IMR-90 (cell line): ENCODE measurements around the gene NIPAL3. TPM values are rescaled to one million over a fixed set of nuclear protein-coding genes. Genes with fewer than 3 reads are reported as not detected.

Source experiments
- ATAC-seq: fragments of 200-7000 bp; cut with Tn5 transposase; 2 replicates; pipeline ENCODE4 v1.9.1; 2020; ENCODE audit warnings: low read depth, mild to moderate bottlenecking, moderate library complexity
- BruUV-seq: library from RNA; stranded (reverse); fragments of 400-500 nt; replicated peaks from 2 replicates; lab custom pipeline; 2021; lab: Mats Ljungman, UMichigan
- CTCF ChIA-PET: fragments of 300-600 bp; formaldehyde crosslinking; extraction: SDS; loops from one replicate; lab custom pipeline; 2021; ENCODE audit warnings: antibody characterized with exemption; lab: Yijun Ruan, JAX
- POLR2A ChIA-PET: fragments of 300-600 bp; sonication (Branson Sonifier 250); formaldehyde crosslinking; loops from one replicate; lab custom pipeline; 2022; ENCODE audit warnings: antibody characterized with exemption; ENCODE audit not compliant: unreplicated experiment; lab: Charles Lee
- DNase-seq: peaks from one replicate; pipeline ENCODE4 v3.0.0; 2013
- H2AFZ ChIP-seq: replicated peaks from 2 replicates; pipeline ENCODE3; 2013; ENCODE audit warnings: low read length, mild to moderate bottlenecking; ENCODE audit not compliant: poor library complexity
- H2AK5ac ChIP-seq: 2 replicates; pipeline ENCODE4 v1.6.1; 2013; ENCODE audit warnings: low read depth, low read length, inconsistent platforms
- H2AK9ac ChIP-seq: replicated peaks from 2 replicates; pipeline ENCODE3; 2013; ENCODE audit warnings: mild to moderate bottlenecking, low read depth, low read length, moderate library complexity; ENCODE audit not compliant: poor library complexity
- H2BK120ac ChIP-seq: 2 replicates; pipeline ENCODE4 v1.6.1; 2013; ENCODE audit warnings: low read depth, low read length, inconsistent platforms
- H2BK15ac ChIP-seq: 3 replicates; pipeline ENCODE4 v1.6.1; 2013; ENCODE audit warnings: low read depth, low read length, inconsistent platforms
- H2BK20ac ChIP-seq: 2 replicates; pipeline ENCODE4 v1.6.1; 2013; ENCODE audit warnings: low read depth, mild to moderate bottlenecking, inconsistent platforms, low read length, moderate library complexity
- H2BK5ac ChIP-seq: 2 replicates; pipeline ENCODE4 v1.6.1; 2013; ENCODE audit warnings: mild to moderate bottlenecking, low read depth, low read length, inconsistent platforms; ENCODE audit not compliant: poor library complexity, severe bottlenecking
- H3K14ac ChIP-seq: replicated peaks from 2 replicates; pipeline ENCODE4 v1.6.1; 2013; ENCODE audit warnings: low read depth, low read length, inconsistent platforms
- H3K18ac ChIP-seq: 2 replicates; pipeline ENCODE4 v1.6.1; 2013; ENCODE audit warnings: low read depth, low read length, control low read depth
- H3K23ac ChIP-seq: 2 replicates; pipeline ENCODE4 v1.6.1; 2013; ENCODE audit warnings: low read depth, low read length, inconsistent platforms
- H3K27ac ChIP-seq: 2 replicates; pipeline ENCODE4 v1.5.1; 2013; ENCODE audit warnings: mild to moderate bottlenecking, control low read depth, low read length; ENCODE audit not compliant: insufficient read depth
- H3K27me3 ChIP-seq: 2 replicates; pipeline ENCODE4 v1.6.1; 2013; ENCODE audit warnings: low read length; ENCODE audit not compliant: control insufficient read depth, insufficient read depth
- H3K36me3 ChIP-seq: 2 replicates; pipeline ENCODE4 v1.6.1; 2013; ENCODE audit warnings: low read length, mixed read lengths; ENCODE audit not compliant: control insufficient read depth, insufficient read depth
- H3K4ac ChIP-seq: 2 replicates; pipeline ENCODE4 v1.6.1; 2013; ENCODE audit warnings: low read depth, low read length, inconsistent platforms
- H3K4me1 ChIP-seq: 2 replicates; pipeline ENCODE4 v1.6.1; 2013; ENCODE audit warnings: low read length, mixed read lengths; ENCODE audit not compliant: control insufficient read depth, insufficient read depth
- H3K4me2 ChIP-seq: 2 replicates; pipeline ENCODE4 v1.6.1; 2013; ENCODE audit warnings: low read depth, mild to moderate bottlenecking, control low read depth, low read length, moderate library complexity
- H3K4me3 ChIP-seq: 2 replicates; pipeline ENCODE4 v1.5.1; 2013; ENCODE audit warnings: low read depth, mild to moderate bottlenecking, control low read depth, low read length, moderate library complexity; ENCODE audit not compliant: insufficient read depth
- H3K56ac ChIP-seq: 2 replicates; pipeline ENCODE4 v1.6.1; 2013; ENCODE audit warnings: low read length, inconsistent platforms; ENCODE audit not compliant: insufficient read depth; ENCODE audit errors: extremely low read depth
- H3K79me1 ChIP-seq, 2 experiments: 2 replicates each; pipeline ENCODE4 v1.6.1; 2013; ENCODE audit warnings: low read length in 2 of 2, inconsistent platforms in 1 of 2, low read depth in 1 of 2
- H3K9ac ChIP-seq: 2 replicates; pipeline ENCODE4 v1.6.1; 2013; ENCODE audit warnings: low read depth, low read length, control low read depth
- H3K9me1 ChIP-seq: 2 replicates; pipeline ENCODE4 v1.6.1; 2013; ENCODE audit warnings: low read length, inconsistent platforms; ENCODE audit not compliant: insufficient read depth
- H3K9me3 ChIP-seq: 2 replicates; pipeline ENCODE4 v1.6.1; 2013; ENCODE audit warnings: low read length; ENCODE audit not compliant: control insufficient read depth, insufficient read depth
- H4K20me1 ChIP-seq: 2 replicates; pipeline ENCODE4 v1.6.1; 2013; ENCODE audit warnings: low read length, inconsistent platforms; ENCODE audit not compliant: insufficient read depth
- H4K5ac ChIP-seq: 2 replicates; pipeline ENCODE4 v1.6.1; 2013; ENCODE audit warnings: mild to moderate bottlenecking, low read depth, low read length, control low read depth
- H4K8ac ChIP-seq, 2 experiments: 2 replicates each; pipeline ENCODE4 v1.6.1; 2013; ENCODE audit warnings: low read depth in 2 of 2, low read length in 2 of 2, control low read depth in 1 of 2, inconsistent platforms in 1 of 2
- H4K91ac ChIP-seq: 2 replicates; pipeline ENCODE4 v1.6.1; 2013; ENCODE audit warnings: low read depth, low read length, inconsistent platforms; ENCODE audit not compliant: insufficient read depth
- CEBPB ChIP-seq: IDR thresholded peaks from 2 replicates; pipeline ENCODE4 v1.6.1; 2012; ENCODE audit warnings: low read depth, low read length, improper control_type of control experiment
- CHD1 ChIP-seq: IDR thresholded peaks from 2 replicates; pipeline ENCODE4 v1.6.1; 2012; ENCODE audit warnings: low read depth, low read length, improper control_type of control experiment
- FOS ChIP-seq: fragments of 150-350 bp; IDR thresholded peaks from 2 replicates; pipeline ENCODE4 v1.6.1; 2016; ENCODE audit warnings: low read depth, low read length
- MAFK ChIP-seq: IDR thresholded peaks from 2 replicates; pipeline ENCODE4 v1.6.1; 2012; ENCODE audit warnings: low read depth, low read length, improper control_type of control experiment
- MAZ ChIP-seq: IDR thresholded peaks from 2 replicates; pipeline ENCODE4 v1.6.1; 2012; ENCODE audit warnings: low read depth, mild to moderate bottlenecking, low read length, improper control_type of control experiment, moderate library complexity, borderline replicate concordance
- MXI1 ChIP-seq: IDR thresholded peaks from 2 replicates; pipeline ENCODE4 v1.6.1; 2012; ENCODE audit warnings: low read depth, mild to moderate bottlenecking, low read length, moderate library complexity, borderline replicate concordance
- NFE2L2 ChIP-seq: fragments of 150-350 bp; IDR thresholded peaks from 2 replicates; pipeline ENCODE4 v1.6.1; 2016; ENCODE audit warnings: low read depth, mild to moderate bottlenecking, low read length
- POLR2A ChIP-seq: IDR thresholded peaks from 2 replicates; pipeline ENCODE4 v1.6.1; 2012; ENCODE audit warnings: mild to moderate bottlenecking, low read depth, low read length
- RAD21 ChIP-seq: IDR thresholded peaks from 2 replicates; pipeline ENCODE4 v1.6.1; 2012; ENCODE audit warnings: low read length, improper control_type of control experiment
- RFX5 ChIP-seq: IDR thresholded peaks from 2 replicates; pipeline ENCODE4 v1.8.0; 2012; ENCODE audit warnings: low read depth, mild to moderate bottlenecking, low read length, moderate library complexity
- WGBS, 2 experiments: methylation state at CpG; one replicate each; pipeline versions ENCODE4 v1.1.5 to v1.1.7; 2013; ENCODE audit warnings: missing lambda C conversion rate in 2 of 2; ENCODE audit not compliant: insufficient read length in 1 of 2; ENCODE audit errors: extremely low coverage in 2 of 2; 5-methylcytosine and 5-hydroxymethylcytosine counted together
- dilution Hi-C: fragments of 300-500 bp; cut with HindIII; formaldehyde crosslinking; loops from one replicate; pipeline ENCODE4 v1.14.3; 2018; ENCODE audit warnings: low sequenced_read_pairs; ENCODE audit not compliant: unreplicated experiment
- in situ Hi-C: fragments of 300-500 bp; cut with MboI; formaldehyde crosslinking; loops from 3 replicates; pipeline ENCODE4 v1.14.3; 2019; ENCODE audit warnings: low sequenced_read_pairs, inconsistent platforms, mixed read lengths
- intact Hi-C: fragments of 100-400 bp; cut with micrococcal nuclease; formaldehyde crosslinking; loops from 2 replicates; pipeline ENCODE4 v1.10.0; 2022
- polyA plus RNA-seq, 3 experiments: library from polyadenylated mRNA; depleted of rRNA; stranded (reverse); fragments of >200 nt; gene quantifications; 2 replicates each; pipeline ENCODE4 v1.2.3, GENCODE V29; 2012; ENCODE audit warnings: low replicate concordance in 1 of 3
- total RNA-seq: library from RNA; depleted of rRNA; stranded (reverse); fragments of >200 nt; gene quantifications from 2 replicates; pipeline ENCODE4 v1.2.3, GENCODE V29; 2012
- TF ChIP-seq, protein P1 (sequence below): fragments of 150-350 bp; IDR thresholded peaks from 2 replicates; pipeline ENCODE4 v1.6.1; 2016; ENCODE audit warnings: low read depth, mild to moderate bottlenecking, low read length, moderate library complexity, borderline replicate concordance
- TF ChIP-seq, protein P2 (sequence below): fragments of 150-350 bp; IDR thresholded peaks from 2 replicates; pipeline ENCODE4 v1.6.1; 2017; ENCODE audit warnings: mild to moderate bottlenecking, antibody characterized with exemption, low read length, low read depth

Gene NIPAL3
- total and polyA plus RNA-seq, 2 of the 4 experiments (the other 2 are of a cell fraction), result 55.0 to 123 TPM

DNA sequence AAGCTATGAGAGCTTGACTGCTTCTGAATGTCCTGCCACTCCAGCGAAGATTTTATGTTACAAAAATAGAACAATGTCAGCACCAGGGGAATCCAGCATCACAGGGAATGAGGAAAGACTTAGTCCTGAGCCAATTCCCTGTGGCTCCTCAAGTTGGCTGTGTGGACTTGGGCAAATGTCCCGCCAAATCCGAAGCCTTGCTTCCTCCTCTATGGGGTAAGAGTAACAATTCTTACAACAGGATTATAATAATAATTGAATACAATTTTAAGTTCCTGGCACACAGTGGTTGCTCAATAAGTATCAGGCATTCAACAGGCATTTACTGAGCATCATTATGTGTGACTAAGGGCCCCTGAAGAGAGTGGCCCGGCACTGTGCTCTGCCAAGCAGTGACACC is 46.4 kb upstream of the NIPAL3 start:
- BruUV-seq, result no TSS peak
- no peak overlapping the region for H2BK5ac ChIP-seq
- no peaks in the 10 kb centered on the region for H4K20me1 ChIP-seq
- ChIA-PET POLR2A (no interaction called here), CTCF (interaction anchor here (1.5 kb wide), 1 partner anchor 168 kb away, joined by 4 read pairs; no protein-coding TSS in a partner anchor)
- no peak overlapping the region for H2AK5ac ChIP-seq
- no peaks in the 10 kb centered on the region for H3K27me3 ChIP-seq
- dilution Hi-C loops, result no loop called here
- ATAC-seq (no peak), DNase-seq (no peak)
- no peak overlapping the region for H4K91ac ChIP-seq
- H3K79me1 ChIP-seq, result peaks cover 0 to 4% of the 10 kb centered on the region in 2 experiments; a peak in 1 of 4 replicates
- H3K4me3 ChIP-seq, result no peak overlapping the region
- no peak overlapping the region for H4K8ac ChIP-seq
- no peak overlapping the region for H2AK9ac ChIP-seq
- H3K36me3 ChIP-seq, result no peaks in the 10 kb centered on the region
- H3K9ac ChIP-seq, result no peak overlapping the region
- in situ Hi-C loops, result no loop called here
- H2AFZ ChIP-seq, result no peak overlapping the region
- no peak overlapping the region for H3K4ac ChIP-seq
- no peak overlapping the region for H4K5ac ChIP-seq
- H3K27ac ChIP-seq, result no peak overlapping the region
- H2BK120ac ChIP-seq, result no peak overlapping the region
- no peak overlapping the region for H2BK15ac ChIP-seq
- no peaks in the 10 kb centered on the region for H3K9me3 ChIP-seq
- H2BK20ac ChIP-seq, result no peak overlapping the region
- no peak for TF ChIP-seq MAZ
- TF ChIP-seq, protein P1, sequence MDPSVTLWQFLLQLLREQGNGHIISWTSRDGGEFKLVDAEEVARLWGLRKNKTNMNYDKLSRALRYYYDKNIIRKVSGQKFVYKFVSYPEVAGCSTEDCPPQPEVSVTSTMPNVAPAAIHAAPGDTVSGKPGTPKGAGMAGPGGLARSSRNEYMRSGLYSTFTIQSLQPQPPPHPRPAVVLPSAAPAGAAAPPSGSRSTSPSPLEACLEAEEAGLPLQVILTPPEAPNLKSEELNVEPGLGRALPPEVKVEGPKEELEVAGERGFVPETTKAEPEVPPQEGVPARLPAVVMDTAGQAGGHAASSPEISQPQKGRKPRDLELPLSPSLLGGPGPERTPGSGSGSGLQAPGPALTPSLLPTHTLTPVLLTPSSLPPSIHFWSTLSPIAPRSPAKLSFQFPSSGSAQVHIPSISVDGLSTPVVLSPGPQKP, result no peak
- no peak for TF ChIP-seq RFX5
- TF ChIP-seq, protein P2, sequence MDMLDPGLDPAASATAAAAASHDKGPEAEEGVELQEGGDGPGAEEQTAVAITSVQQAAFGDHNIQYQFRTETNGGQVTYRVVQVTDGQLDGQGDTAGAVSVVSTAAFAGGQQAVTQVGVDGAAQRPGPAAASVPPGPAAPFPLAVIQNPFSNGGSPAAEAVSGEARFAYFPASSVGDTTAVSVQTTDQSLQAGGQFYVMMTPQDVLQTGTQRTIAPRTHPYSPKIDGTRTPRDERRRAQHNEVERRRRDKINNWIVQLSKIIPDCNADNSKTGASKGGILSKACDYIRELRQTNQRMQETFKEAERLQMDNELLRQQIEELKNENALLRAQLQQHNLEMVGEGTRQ, result no peak
- no peak for TF ChIP-seq RAD21
- no peak for TF ChIP-seq POLR2A
- TF ChIP-seq MAFK, result no peak
- TF ChIP-seq NFE2L2, result no peak
- no peak for TF ChIP-seq MXI1
- TF ChIP-seq FOS, result no peak
- TF ChIP-seq CHD1, result no peak
- TF ChIP-seq CEBPB, result no peak
- no peak overlapping the region for H3K4me2 ChIP-seq
- peaks cover 14% of the 10 kb centered on the region for H3K9me1 ChIP-seq
- no peak overlapping the region for H3K23ac ChIP-seq
- intact Hi-C loops, result no loop called here
- H3K18ac ChIP-seq, result no peak overlapping the region
- no CpG with 5 or more reads among the region's 4 CpGs for WGBS, 2 experiments
- peaks cover 9% of the 10 kb centered on the region for H3K4me1 ChIP-seq
- H3K56ac ChIP-seq, result no peak overlapping the region
- H3K14ac ChIP-seq, result no peak overlapping the region
